Nephron (organoid): ENCODE measurements around the gene EIF3M.

ENCODE experiments used
- H3K27ac Mint-ChIP-seq, 3 experiments: 2 replicates each; pipeline ENCODE4 v1.8.0; 2020; ENCODE audit warnings: mixed read lengths in 3 of 3, mild to moderate bottlenecking in 2 of 3, moderate library complexity in 1 of 3
- H3K27me3 Mint-ChIP-seq: 2 replicates; pipeline ENCODE4 v1.8.0; 2021; ENCODE audit warnings: low read depth, mild to moderate bottlenecking, moderate library complexity, mixed read lengths
- H3K36me3 Mint-ChIP-seq: 2 replicates; pipeline ENCODE4 v1.8.0; 2020; ENCODE audit warnings: low read depth, mixed read lengths
- H3K4me1 Mint-ChIP-seq: 2 replicates; pipeline ENCODE4 v1.8.0; 2020; ENCODE audit warnings: mixed read lengths
- H3K4me3 Mint-ChIP-seq, 3 experiments: 2 replicates each; pipeline ENCODE4 v1.8.0; 2020; ENCODE audit warnings: mild to moderate bottlenecking in 3 of 3, mixed read lengths in 3 of 3, moderate library complexity in 2 of 3
- H3K9me3 Mint-ChIP-seq: 2 replicates; pipeline ENCODE4 v1.8.0; 2020; ENCODE audit warnings: mixed read lengths
- CTCF ChIP-seq, 3 experiments: fragments of 200-600 bp; sonication (generic); IDR thresholded peaks; one replicate each; pipeline ENCODE4 v1.5.0; 2021; ENCODE audit warnings: antibody characterized with exemption in 3 of 3; ENCODE audit not compliant: unreplicated experiment in 3 of 3

EIF3M gene

DNA sequence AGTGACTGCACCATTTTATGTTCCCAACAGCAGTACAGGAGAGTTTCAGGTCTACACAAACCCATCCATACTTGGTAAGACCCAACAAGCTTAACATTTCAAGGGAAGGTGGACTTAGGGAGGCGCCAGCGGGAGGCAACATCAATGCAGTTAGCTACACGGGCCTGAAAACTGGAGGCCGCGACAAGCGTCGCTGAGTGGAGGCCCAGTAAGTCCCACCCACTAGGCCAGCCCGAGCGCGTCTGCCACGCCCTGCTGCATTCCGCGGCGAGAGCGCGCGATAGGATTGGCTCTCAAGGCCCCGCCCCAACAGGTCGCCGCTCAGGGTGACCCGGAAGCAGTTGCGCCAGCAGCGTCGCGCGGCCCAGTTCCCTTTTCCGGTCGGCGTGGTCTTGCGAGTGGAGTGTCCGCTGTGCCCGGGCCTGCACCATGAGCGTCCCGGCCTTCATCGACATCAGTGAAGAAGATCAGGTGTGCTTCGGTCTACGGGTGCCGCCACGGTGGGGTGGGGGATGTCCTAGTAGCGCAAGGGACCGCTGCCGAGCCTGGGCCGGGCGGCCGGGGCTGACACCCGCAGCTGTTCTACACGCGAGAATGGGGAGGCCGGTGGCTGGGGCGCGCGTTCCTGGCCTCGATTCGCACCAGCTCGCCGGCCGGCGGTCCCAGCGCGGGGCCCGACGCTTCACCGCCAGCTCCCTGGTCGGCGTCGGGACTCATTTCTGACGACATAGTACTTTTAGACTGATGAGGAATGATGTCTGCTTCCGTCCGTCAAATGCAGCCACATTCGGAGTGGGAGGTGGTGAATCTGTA is at the start of gene EIF3M:
TSS of gene EIF3M (plus strand) at position 373 of the 813 bp plus-strand sequence. CDS start at position 430, 57 bp downstream.
- Mint-ChIP-seq H3K4me3 (peak within 1 kb of the TSS; percentile 96 to 98 (median 97)), H3K4me1 (peaks cover 24% of the 10 kb centered on the region), H3K36me3 (peaks cover 24% of the 10 kb centered on the region), H3K9me3 (no peaks in the 10 kb centered on the region), H3K27me3 (no peaks in the 10 kb centered on the region), H3K27ac (peak within 1 kb of the TSS; percentile 95 to 98 (median 97))
- TF ChIP-seq CTCF (IDR thresholded peaks at IDR 0.05; ENCODE audit: unreplicated experiment in 3 of 3): no peak

- Mint-ChIP-seq H3K36me3 (peaks cover 9% of the 10 kb centered on the region), H3K9me3 (peaks cover 9% of the 10 kb centered on the region), H3K4me1 (no peaks in the 10 kb centered on the region), H3K4me3 (no peak overlapping the region), H3K27me3 (no peaks in the 10 kb centered on the region), H3K27ac (no peak overlapping the region)
- TF ChIP-seq CTCF (IDR thresholded peaks at IDR 0.05; ENCODE audit: unreplicated experiment in 3 of 3): no peak
Observed at GRCh38 chr11:32538804-32539203, 44.8 kb upstream of the EIF3M start.

DNA sequence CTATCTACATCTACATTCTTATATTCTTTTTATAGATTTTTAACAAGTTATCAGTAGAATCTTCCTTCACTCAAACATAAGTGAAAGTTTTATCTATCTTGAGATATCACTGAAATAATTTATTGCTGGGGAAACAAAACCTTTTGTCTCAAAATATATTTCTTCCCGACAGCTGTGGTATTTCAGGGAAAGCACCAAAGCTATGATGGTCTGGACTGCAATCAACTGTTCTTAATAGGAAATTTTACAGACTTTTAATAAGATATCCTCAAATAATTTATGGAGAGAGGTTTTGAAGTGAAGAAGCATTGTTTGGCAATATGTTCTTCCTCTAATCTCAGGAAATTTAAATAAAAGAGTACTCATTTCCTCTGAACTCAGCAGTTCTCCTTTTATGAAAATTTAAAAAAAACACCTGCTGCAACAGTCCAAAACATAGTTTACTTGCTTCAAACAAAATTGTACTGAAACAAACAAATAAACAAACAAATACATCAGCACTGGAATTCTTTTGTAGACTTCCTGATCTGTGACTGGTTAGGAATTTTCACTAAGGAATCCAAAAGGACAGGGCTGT is 33.9 kb upstream of the EIF3M start:
- peak overlapping the region; percentile 48 to 76 (median 76) for H3K27ac Mint-ChIP-seq
- H3K27me3 Mint-ChIP-seq: no peaks in the 10 kb centered on the region
- H3K36me3 Mint-ChIP-seq: peaks cover 4% of the 10 kb centered on the region
- no peak for TF ChIP-seq CTCF (IDR thresholded peaks at IDR 0.05; ENCODE audit: unreplicated experiment in 3 of 3)
- H3K9me3 Mint-ChIP-seq: peaks cover 5% of the 10 kb centered on the region
- no peak overlapping the region for H3K4me3 Mint-ChIP-seq
- H3K4me1 Mint-ChIP-seq: peaks cover 32% of the 10 kb centered on the region

DNA sequence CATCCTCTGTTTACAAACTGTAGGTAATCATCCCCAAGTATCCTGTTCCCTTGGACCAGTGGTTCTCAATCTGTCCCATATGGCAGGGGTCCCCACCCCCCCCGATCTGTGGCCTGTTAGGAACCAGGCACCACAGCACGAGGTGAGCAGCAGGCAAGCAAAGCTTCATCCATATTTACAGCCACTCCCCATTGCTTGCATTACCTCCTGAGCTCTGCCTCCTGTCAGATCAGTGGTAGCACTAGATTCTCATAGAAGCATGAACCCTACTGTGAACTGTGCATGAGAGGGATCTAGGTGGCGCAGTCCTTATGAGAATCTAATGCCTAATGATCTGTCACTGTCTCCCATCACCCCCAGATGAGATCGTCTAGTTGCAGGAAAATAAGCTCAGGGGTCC is 33.4 kb upstream of the EIF3M start:
- H3K36me3 Mint-ChIP-seq: peaks cover 4% of the 10 kb centered on the region
- H3K4me1 Mint-ChIP-seq: peaks cover 34% of the 10 kb centered on the region
- H3K4me3 Mint-ChIP-seq: no peak overlapping the region
- H3K27me3 Mint-ChIP-seq: no peaks in the 10 kb centered on the region
- TF ChIP-seq CTCF (IDR thresholded peaks at IDR 0.05; ENCODE audit: unreplicated experiment in 3 of 3): no peak
- H3K9me3 Mint-ChIP-seq: peaks cover 5% of the 10 kb centered on the region
- H3K27ac Mint-ChIP-seq: peak overlapping the region; percentile 48 to 76 (median 76)

DNA sequence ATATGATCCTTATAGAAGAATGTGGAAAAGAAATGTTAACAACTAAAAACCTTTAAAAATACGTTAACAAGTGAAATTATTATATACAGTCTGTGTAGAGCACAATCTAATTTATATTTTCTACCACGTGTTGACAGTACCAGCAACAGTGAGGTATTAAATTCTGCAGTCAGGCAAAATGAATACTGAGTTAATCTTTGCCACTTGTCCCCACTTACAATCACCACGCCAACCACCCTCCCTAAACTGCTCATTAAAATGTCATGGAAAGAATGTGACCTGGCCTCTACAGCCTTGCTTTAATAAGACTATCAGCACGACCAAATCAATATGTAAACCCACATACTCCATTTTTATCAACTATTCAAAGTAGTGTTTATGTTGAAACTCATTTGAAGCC is 28.5 kb upstream of the EIF3M start:
- Mint-ChIP-seq H3K4me3 (no peak overlapping the region), H3K27ac (peak overlapping the region; percentile 61 to 69 (median 66))

More for the DNA sequence above, 28.5 kb upstream of the EIF3M start:
- no peaks in the 10 kb centered on the region for H3K27me3 Mint-ChIP-seq
- peaks cover 39% of the 10 kb centered on the region for H3K4me1 Mint-ChIP-seq
- no peak for TF ChIP-seq CTCF (IDR thresholded peaks at IDR 0.05; ENCODE audit: unreplicated experiment in 3 of 3)
- no peaks in the 10 kb centered on the region for H3K9me3 Mint-ChIP-seq
- H3K36me3 Mint-ChIP-seq: no peaks in the 10 kb centered on the region
